Measurements from ENCODE around the gene KRT7. TPM values are rescaled to one million over a fixed set of nuclear protein-coding genes. Genes with fewer than 3 reads are reported as not detected.

KRT7 gene
- total RNA-seq: 19.2 and 53.6 TPM in 2 replicates

GRCh38 chr12:52232674-52233461 lies at the start of gene KRT7:
Gene KRT7 (plus strand): TSS chr12:52233243. CDS start chr12:52233297, 54 bp downstream.
- peak; percentile 37 for DNase-seq

- no peak for DNase-seq
Measured at GRCh38 chr12:52183544-52183910, 49.5 kb upstream of the KRT7 start.

GRCh38 chr12:52183971-52184370 lies 49.1 kb upstream of the KRT7 start:
- no peak for DNase-seq

GRCh38 chr12:52184813-52185212 lies 48.2 kb upstream of the KRT7 start:
- peak; percentile 70 for DNase-seq

GRCh38 chr12:52185400-52185967 lies 47.6 kb upstream of the KRT7 start:
- no peak for DNase-seq

- peak; percentile 49 for DNase-seq
Measured at GRCh38 chr12:52186118-52186840, 46.8 kb upstream of the KRT7 start.

- no peak for DNase-seq
Measured at GRCh38 chr12:52187206-52187605, 45.8 kb upstream of the KRT7 start.

GRCh38 chr12:52187640-52188039 lies 45.4 kb upstream of the KRT7 start:
- DNase-seq: no peak

GRCh38 chr12:52188658-52189057 lies 44.4 kb upstream of the KRT7 start:
- DNase-seq: no peak

GRCh38 chr12:52189376-52190174 lies 43.5 kb upstream of the KRT7 start:
- no peak for DNase-seq

GRCh38 chr12:52190860-52191729 lies 41.9 kb upstream of the KRT7 start:
- DNase-seq: no peak

- DNase-seq: peak; percentile 99
Measured at GRCh38 chr12:52191841-52192791, 40.9 kb upstream of the KRT7 start, which contains the start of gene KRT80. Gene KRT80 (minus strand): TSS chr12:52192014. CDS start chr12:52191902, 112 bp downstream.

- no peak for DNase-seq
Measured at GRCh38 chr12:52193532-52193931, 39.5 kb upstream of the KRT7 start.

GRCh38 chr12:52193991-52194390 lies 39.1 kb upstream of the KRT7 start:
- DNase-seq: peak; percentile 76

- DNase-seq: no peak
Measured at GRCh38 chr12:52195065-52195730, 37.8 kb upstream of the KRT7 start.

GRCh38 chr12:52197371-52198231 lies 35.4 kb upstream of the KRT7 start:
- no peak for DNase-seq

- no peak for DNase-seq
Measured at GRCh38 chr12:52198454-52199215, 34.4 kb upstream of the KRT7 start.

GRCh38 chr12:52199294-52199919 lies 33.6 kb upstream of the KRT7 start:
- no peak for DNase-seq
